ENCODE results near the gene SYNPO. TPM values are rescaled to one million over a fixed set of nuclear protein-coding genes. Genes with fewer than 3 reads are reported as not detected.
A peak's percentile ranks its signal among the peaks of the same experiment; 100 is the strongest.

The SYNPO gene
- total and polyA plus RNA-seq, 7 donors, result 136 to 855 (median 628) TPM

- peak overlapping the region; percentile 89 for H3K27ac ChIP-seq
- WGBS, 3 donors, result 71 to 82% (median 72%) methylated on average over 6 of the region's 6 CpGs
- no peak overlapping the region for H3K4me3 ChIP-seq
- no peaks in the 10 kb centered on the region for H3K27me3 ChIP-seq (ENCODE audit: insufficient read depth in 3 of 3, low read length in 2 of 3)
- H3K36me3 ChIP-seq (ENCODE audit: insufficient read depth in 1 of 2, low read depth in 1 of 2), result no peaks in the 10 kb centered on the region
- intact Hi-C loops (cut with DNase I), result no loop called here
- DNase-seq (peak; percentile 69 to 85), ATAC-seq (peak in 3 of 4 donors; percentile 18 to 37 (median 24))
- no peaks in the 10 kb centered on the region for H3K9me3 ChIP-seq
- H3K4me1 ChIP-seq, result peaks cover 73% of the 10 kb centered on the region
- TF ChIP-seq CTCF (IDR thresholded peaks at IDR 0.05), result no peak
Observed at GRCh38 chr5:150636391-150637244, 3.8 kb upstream of the SYNPO start.

GRCh38 chr5:150637245-150638052 lies 3.0 kb upstream of the SYNPO start:
- Histone ChIP-seq H3K4me3 (no peak overlapping the region), H3K4me1 (peaks cover 73% of the 10 kb centered on the region), H3K36me3 (ENCODE audit: insufficient read depth in 1 of 2, low read depth in 1 of 2) (no peaks in the 10 kb centered on the region), H3K9me3 (no peaks in the 10 kb centered on the region), H3K27ac (peak overlapping the region; percentile 89), H3K27me3 (ENCODE audit: insufficient read depth in 3 of 3, low read length in 2 of 3) (no peaks in the 10 kb centered on the region)
- DNase-seq (no peak), ATAC-seq (no peak)
- WGBS, 3 donors, result 32 to 47% (median 35%) methylated on average over 21 of the region's 21 CpGs
- TF ChIP-seq CTCF (IDR thresholded peaks at IDR 0.05), result no peak
- intact Hi-C loops (cut with DNase I), result no loop called here

- intact Hi-C loops (cut with DNase I), result no loop called here
- WGBS, 3 donors, result 20 to 46% (median 38%) methylated on average over 1 of the region's 1 CpG
- H3K9me3 ChIP-seq, result no peaks in the 10 kb centered on the region
Observed at GRCh38 chr5:150638053-150638444, 2.4 kb upstream of the SYNPO start.

More at GRCh38 chr5:150638053-150638444, 2.4 kb upstream of the SYNPO start:
- Histone ChIP-seq H3K36me3 (ENCODE audit: insufficient read depth in 1 of 2, low read depth in 1 of 2) (no peaks in the 10 kb centered on the region), H3K27me3 (ENCODE audit: insufficient read depth in 3 of 3, low read length in 2 of 3) (no peaks in the 10 kb centered on the region), H3K27ac (peak overlapping the region; percentile 89), H3K4me1 (peaks cover 78% of the 10 kb centered on the region), H3K4me3 (no peak overlapping the region)
- no peak for TF ChIP-seq CTCF (IDR thresholded peaks at IDR 0.05)
- no peak for DNase-seq
- ATAC-seq, result no peak
